ENCODE results near the gene DYNC2H1.

The DYNC2H1 gene

DNA sequence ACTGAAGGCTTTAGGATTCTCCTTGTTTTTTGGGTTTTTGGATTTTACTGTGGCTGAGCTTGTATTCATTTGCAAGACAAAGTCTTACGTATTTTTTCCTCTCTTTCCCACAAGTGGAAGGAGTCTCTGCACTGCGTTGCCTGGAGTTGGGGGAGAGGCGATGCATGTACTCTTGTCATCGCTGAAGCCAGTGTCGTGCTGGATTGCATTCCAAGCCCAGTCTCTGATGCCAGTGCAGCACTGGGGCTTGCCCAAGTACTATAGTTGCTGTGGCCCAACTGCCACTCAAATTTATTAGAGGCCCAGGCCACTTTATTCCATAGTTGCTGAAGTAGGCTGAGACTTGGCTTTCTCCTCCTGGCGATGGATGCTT, 230.2 kb downstream of the DYNC2H1 start:
- no peak overlapping the region for H3K4me3 ChIP-seq (ENCODE audit: low read length)

DNA sequence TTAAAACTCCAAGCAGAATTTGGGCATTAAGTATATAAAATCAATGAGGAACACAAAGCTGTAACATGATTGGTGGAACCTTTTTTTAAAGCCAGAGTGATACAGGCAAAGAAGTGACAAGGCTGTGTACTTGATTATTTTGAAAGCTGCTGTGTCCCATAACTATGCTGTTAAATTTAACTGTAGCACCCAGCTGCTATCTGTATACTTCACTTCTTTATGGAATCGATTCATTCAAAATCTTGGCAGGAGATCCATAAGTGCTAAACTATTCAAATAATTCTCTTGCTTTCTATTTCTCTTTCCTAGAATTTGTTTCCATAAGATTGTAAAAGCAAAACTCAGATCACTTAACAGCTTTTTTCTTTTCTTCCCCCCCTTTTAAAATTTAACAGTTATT, 231.7 kb downstream of the DYNC2H1 start:
- no peak overlapping the region for H3K4me3 ChIP-seq (ENCODE audit: low read length)
- no peak overlapping the region for H3K27ac ChIP-seq (ENCODE audit: low read length)
- no peaks in the 10 kb centered on the region for H3K9me3 ChIP-seq (ENCODE audit: control insufficient read depth, low read depth, low read length)
- no peaks in the 10 kb centered on the region for H3K36me3 ChIP-seq (ENCODE audit: control insufficient read depth, low read depth, low read length)
- no peaks in the 10 kb centered on the region for H3K4me1 ChIP-seq (ENCODE audit: control insufficient read depth, low read depth, low read length)
- H3K9ac ChIP-seq (ENCODE audit: low read length) = no peak overlapping the region
- no peaks in the 10 kb centered on the region for H3K27me3 ChIP-seq (ENCODE audit: control insufficient read depth, insufficient read depth, low read length)

More for the DNA sequence above, 230.2 kb downstream of the DYNC2H1 start:
- Histone ChIP-seq H3K36me3 (ENCODE audit: control insufficient read depth, low read depth, low read length) (no peaks in the 10 kb centered on the region), H3K27me3 (ENCODE audit: control insufficient read depth, insufficient read depth, low read length) (no peaks in the 10 kb centered on the region), H3K27ac (ENCODE audit: low read length) (no peak overlapping the region), H3K9me3 (ENCODE audit: control insufficient read depth, low read depth, low read length) (no peaks in the 10 kb centered on the region), H3K4me1 (ENCODE audit: control insufficient read depth, low read depth, low read length) (peaks cover 6% of the 10 kb centered on the region), H3K9ac (ENCODE audit: low read length) (no peak overlapping the region)

DNA sequence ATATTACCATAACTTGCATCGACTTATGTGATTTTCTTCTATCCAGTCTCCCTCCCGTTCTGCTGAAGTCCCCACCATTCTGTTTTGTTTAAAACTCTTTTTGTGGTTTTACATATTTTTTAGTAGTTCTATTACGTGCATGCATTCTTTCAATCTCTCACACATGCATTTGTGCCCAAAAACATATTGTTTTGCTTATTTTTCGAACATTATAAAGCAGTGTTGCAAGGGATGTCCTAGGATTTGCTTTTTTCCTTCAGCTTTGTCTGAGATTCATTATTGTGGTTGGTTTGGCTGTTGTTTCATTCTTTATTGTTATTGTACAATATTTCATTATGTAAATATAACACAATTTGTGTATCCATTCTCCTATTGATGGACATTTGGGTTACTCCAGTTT, 235.7 kb downstream of the DYNC2H1 start:
- H3K36me3 ChIP-seq (ENCODE audit: control insufficient read depth, low read depth, low read length) = no peaks in the 10 kb centered on the region
- no peaks in the 10 kb centered on the region for H3K9me3 ChIP-seq (ENCODE audit: control insufficient read depth, low read depth, low read length)
- no peak overlapping the region for H3K27ac ChIP-seq (ENCODE audit: low read length)

DNA sequence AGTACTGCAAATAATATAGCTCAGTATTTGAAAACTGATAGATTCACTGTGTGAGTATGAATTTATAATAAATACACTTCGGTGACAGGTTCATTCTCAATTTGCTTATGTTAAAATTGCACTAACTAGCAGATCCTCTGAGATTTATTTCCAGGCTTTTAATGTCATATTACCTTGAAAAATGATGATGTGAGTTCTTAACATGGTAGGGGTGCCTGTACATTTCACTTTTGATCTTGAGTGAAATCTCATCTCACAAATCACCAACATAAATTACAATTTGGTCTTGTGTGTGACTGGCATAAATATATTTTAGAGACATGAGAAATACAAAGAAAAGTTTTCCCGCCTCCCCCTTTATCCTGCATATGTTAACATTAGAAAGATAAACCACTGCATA, 240.4 kb downstream of the DYNC2H1 start:
- no peak overlapping the region for H3K9ac ChIP-seq (ENCODE audit: low read length)
- H3K36me3 ChIP-seq (ENCODE audit: control insufficient read depth, low read depth, low read length) = no peaks in the 10 kb centered on the region
- H3K9me3 ChIP-seq (ENCODE audit: control insufficient read depth, low read depth, low read length) = no peaks in the 10 kb centered on the region
- peaks cover 5% of the 10 kb centered on the region for H3K4me1 ChIP-seq (ENCODE audit: control insufficient read depth, low read depth, low read length)
- no peak overlapping the region for H3K27ac ChIP-seq (ENCODE audit: low read length)
- H3K27me3 ChIP-seq (ENCODE audit: control insufficient read depth, insufficient read depth, low read length) = no peaks in the 10 kb centered on the region
- no peak overlapping the region for H3K4me3 ChIP-seq (ENCODE audit: low read length)

More for the DNA sequence above, 235.7 kb downstream of the DYNC2H1 start:
- peaks cover 5% of the 10 kb centered on the region for H3K4me1 ChIP-seq (ENCODE audit: control insufficient read depth, low read depth, low read length)
- H3K27me3 ChIP-seq (ENCODE audit: control insufficient read depth, insufficient read depth, low read length) = no peaks in the 10 kb centered on the region
- H3K9ac ChIP-seq (ENCODE audit: low read length) = no peak overlapping the region
- H3K4me3 ChIP-seq (ENCODE audit: low read length) = no peak overlapping the region

DNA sequence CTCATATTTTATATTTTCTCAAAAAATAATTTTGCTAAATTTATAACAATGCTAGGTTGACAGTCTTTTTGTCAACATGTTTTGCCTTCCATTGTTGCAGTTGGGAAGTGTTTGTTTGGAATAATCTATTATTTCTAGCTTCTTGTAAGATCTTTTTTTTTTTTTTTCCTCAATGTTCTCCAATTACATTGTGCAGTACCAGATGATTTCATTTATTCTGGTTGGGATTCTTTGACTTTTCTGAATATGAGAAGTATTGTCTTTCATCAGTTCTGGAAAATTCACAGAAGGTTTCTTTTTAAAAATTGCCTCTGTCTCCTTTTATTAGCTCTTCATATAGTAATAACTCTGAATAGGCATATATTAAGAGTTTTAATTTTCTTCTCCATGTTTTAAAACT, 245.4 kb downstream of the DYNC2H1 start:
- Histone ChIP-seq H3K9me3 (ENCODE audit: control insufficient read depth, low read depth, low read length) (no peaks in the 10 kb centered on the region), H3K36me3 (ENCODE audit: control insufficient read depth, low read depth, low read length) (no peaks in the 10 kb centered on the region), H3K9ac (ENCODE audit: low read length) (no peak overlapping the region), H3K4me1 (ENCODE audit: control insufficient read depth, low read depth, low read length) (peaks cover 6% of the 10 kb centered on the region), H3K27ac (ENCODE audit: low read length) (no peak overlapping the region), H3K27me3 (ENCODE audit: control insufficient read depth, insufficient read depth, low read length) (no peaks in the 10 kb centered on the region), H3K4me3 (ENCODE audit: low read length) (no peak overlapping the region)

DNA sequence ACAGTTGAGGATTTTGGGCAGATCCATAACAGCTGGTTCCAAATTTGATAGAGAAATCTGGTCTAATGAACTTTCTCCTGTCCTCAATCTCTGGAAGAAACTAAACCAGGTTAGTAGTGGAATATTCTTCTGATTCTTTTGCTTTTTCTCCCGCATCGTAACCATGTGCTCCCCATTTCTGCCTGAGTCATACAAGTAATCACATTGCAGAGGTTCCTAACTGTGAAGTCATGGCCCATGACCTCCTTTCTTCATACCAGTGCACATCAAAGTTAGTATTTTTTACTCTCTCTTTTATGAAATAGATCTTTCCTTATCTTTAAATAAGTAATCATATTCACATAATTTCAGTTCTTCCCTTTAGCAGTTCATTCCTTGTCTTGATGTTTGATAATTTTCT, 249.0 kb downstream of the DYNC2H1 start:
- Histone ChIP-seq H3K27me3 (ENCODE audit: control insufficient read depth, insufficient read depth, low read length) (no peaks in the 10 kb centered on the region), H3K27ac (ENCODE audit: low read length) (no peak overlapping the region), H3K36me3 (ENCODE audit: control insufficient read depth, low read depth, low read length) (no peaks in the 10 kb centered on the region), H3K9ac (ENCODE audit: low read length) (no peak overlapping the region), H3K9me3 (ENCODE audit: control insufficient read depth, low read depth, low read length) (no peaks in the 10 kb centered on the region), H3K4me3 (ENCODE audit: low read length) (no peak overlapping the region), H3K4me1 (ENCODE audit: control insufficient read depth, low read depth, low read length) (peaks cover 6% of the 10 kb centered on the region)

DNA sequence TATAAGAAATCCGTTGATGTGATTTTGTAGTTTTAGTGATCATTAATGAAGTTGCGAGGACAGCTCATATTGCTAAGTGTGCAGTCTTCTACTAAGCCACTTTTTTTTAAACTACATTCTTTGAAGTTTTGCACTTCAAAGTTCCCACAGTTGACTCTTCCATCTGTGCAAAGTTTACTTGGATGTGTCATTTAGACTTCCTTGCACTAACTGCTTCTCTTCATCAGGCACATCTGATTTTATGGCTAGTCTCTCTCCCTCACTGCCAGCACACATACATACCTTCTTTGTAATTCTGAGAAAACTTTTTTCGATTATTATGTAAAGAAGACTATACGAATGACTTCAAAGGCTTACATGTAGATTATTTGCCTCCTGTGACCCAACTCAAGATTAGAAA, 250.0 kb downstream of the DYNC2H1 start:
- Histone ChIP-seq H3K4me3 (ENCODE audit: low read length) (no peak overlapping the region), H3K27me3 (ENCODE audit: control insufficient read depth, insufficient read depth, low read length) (no peaks in the 10 kb centered on the region), H3K9ac (ENCODE audit: low read length) (no peak overlapping the region), H3K27ac (ENCODE audit: low read length) (no peak overlapping the region), H3K36me3 (ENCODE audit: control insufficient read depth, low read depth, low read length) (no peaks in the 10 kb centered on the region), H3K4me1 (ENCODE audit: control insufficient read depth, low read depth, low read length) (peaks cover 6% of the 10 kb centered on the region), H3K9me3 (ENCODE audit: control insufficient read depth, low read depth, low read length) (no peaks in the 10 kb centered on the region)

DNA sequence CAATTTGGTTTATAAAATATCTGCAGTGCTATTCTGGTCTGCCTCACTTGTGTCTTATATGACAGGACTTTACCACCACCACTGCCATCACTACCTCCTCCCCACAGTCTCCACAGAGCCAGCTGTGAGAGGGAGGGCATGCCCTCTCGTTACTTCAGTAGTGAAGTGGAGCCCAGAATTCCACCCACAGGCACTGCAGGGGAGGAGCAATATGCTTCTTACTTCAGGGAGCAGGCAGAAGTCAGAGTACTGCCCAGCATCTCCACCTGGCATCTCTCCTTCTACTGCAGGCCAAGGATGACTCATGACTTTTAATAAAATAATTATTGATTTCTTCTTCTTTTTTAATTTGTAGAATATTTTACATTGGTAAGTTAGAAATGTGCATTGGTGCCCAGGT, 255.5 kb downstream of the DYNC2H1 start:
- Histone ChIP-seq H3K4me1 (ENCODE audit: control insufficient read depth, low read depth, low read length) (no peaks in the 10 kb centered on the region), H3K27me3 (ENCODE audit: control insufficient read depth, insufficient read depth, low read length) (no peaks in the 10 kb centered on the region), H3K4me3 (ENCODE audit: low read length) (no peak overlapping the region), H3K27ac (ENCODE audit: low read length) (no peak overlapping the region), H3K36me3 (ENCODE audit: control insufficient read depth, low read depth, low read length) (no peaks in the 10 kb centered on the region), H3K9ac (ENCODE audit: low read length) (no peak overlapping the region), H3K9me3 (ENCODE audit: control insufficient read depth, low read depth, low read length) (no peaks in the 10 kb centered on the region)

DNA sequence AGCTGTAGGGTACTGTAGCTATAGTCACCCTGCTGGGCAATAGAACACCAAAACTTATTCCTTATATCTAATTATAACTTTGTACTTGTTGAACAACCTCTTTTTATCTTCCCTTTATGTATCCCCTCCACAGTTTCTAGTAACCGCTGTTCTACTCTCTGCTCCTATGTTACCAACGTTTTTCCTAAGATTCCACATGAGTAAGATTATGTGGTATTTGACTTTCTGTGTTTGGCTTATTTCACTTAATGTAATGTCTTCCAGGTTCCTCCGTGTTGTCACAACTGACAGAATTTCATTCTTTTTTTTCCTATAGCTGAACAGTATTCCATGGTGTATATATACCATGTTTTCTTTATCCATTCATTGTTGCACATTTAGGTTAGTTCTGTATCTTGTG, 258.4 kb downstream of the DYNC2H1 start:
- Histone ChIP-seq H3K4me1 (ENCODE audit: control insufficient read depth, low read depth, low read length) (no peaks in the 10 kb centered on the region), H3K27me3 (ENCODE audit: control insufficient read depth, insufficient read depth, low read length) (no peaks in the 10 kb centered on the region), H3K36me3 (ENCODE audit: control insufficient read depth, low read depth, low read length) (no peaks in the 10 kb centered on the region), H3K27ac (ENCODE audit: low read length) (no peak overlapping the region), H3K4me3 (ENCODE audit: low read length) (no peak overlapping the region), H3K9me3 (ENCODE audit: control insufficient read depth, low read depth, low read length) (no peaks in the 10 kb centered on the region), H3K9ac (ENCODE audit: low read length) (no peak overlapping the region)

DNA sequence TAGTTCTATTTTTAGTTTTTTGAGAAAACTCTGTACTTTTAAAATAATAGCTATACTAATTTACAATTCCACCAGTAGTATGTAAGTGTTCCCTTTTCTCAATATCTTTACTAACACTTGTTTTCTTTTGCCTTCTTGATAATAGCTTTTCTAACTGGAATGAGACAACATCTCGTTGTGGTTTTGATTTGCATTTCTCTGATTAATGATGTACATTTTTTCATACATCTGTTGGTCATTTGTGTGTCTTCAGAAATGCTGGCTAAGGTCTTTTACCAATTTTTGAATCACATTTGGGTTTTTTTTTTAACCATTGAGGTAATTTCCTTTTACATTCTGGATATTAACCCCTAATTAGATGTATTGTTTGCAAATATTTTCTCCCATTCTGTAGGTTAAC, 258.9 kb downstream of the DYNC2H1 start:
- no peaks in the 10 kb centered on the region for H3K9me3 ChIP-seq (ENCODE audit: control insufficient read depth, low read depth, low read length)
- no peak overlapping the region for H3K27ac ChIP-seq (ENCODE audit: low read length)
- no peak overlapping the region for H3K9ac ChIP-seq (ENCODE audit: low read length)

DNA sequence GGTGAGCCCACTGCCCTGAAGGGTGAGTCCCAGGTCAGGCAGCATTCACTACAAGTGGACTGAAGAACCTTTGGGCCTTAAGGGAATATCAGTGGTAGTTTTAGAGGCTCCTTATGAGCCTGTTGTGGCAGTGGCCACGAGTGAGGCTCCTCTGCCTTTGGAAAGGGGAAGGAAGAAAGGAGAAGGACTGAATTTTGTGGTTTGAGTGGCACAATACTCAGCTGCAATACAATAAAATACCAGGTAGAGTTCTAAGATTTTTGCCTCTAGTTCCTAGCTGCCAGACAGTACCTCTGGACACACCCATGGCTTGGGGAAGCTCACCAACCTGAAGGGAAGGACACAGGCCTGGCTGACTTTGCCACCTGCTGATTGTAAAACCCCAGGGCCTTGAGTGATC, 260.9 kb downstream of the DYNC2H1 start:
- Histone ChIP-seq H3K36me3 (ENCODE audit: control insufficient read depth, low read depth, low read length) (no peaks in the 10 kb centered on the region), H3K27ac (ENCODE audit: low read length) (no peak overlapping the region), H3K4me3 (ENCODE audit: low read length) (no peak overlapping the region), H3K27me3 (ENCODE audit: control insufficient read depth, insufficient read depth, low read length) (no peaks in the 10 kb centered on the region), H3K4me1 (ENCODE audit: control insufficient read depth, low read depth, low read length) (no peaks in the 10 kb centered on the region), H3K9ac (ENCODE audit: low read length) (no peak overlapping the region), H3K9me3 (ENCODE audit: control insufficient read depth, low read depth, low read length) (peaks cover 9% of the 10 kb centered on the region)

More for the DNA sequence above, 258.9 kb downstream of the DYNC2H1 start:
- no peaks in the 10 kb centered on the region for H3K27me3 ChIP-seq (ENCODE audit: control insufficient read depth, insufficient read depth, low read length)
- no peaks in the 10 kb centered on the region for H3K36me3 ChIP-seq (ENCODE audit: control insufficient read depth, low read depth, low read length)
- H3K4me1 ChIP-seq (ENCODE audit: control insufficient read depth, low read depth, low read length) = no peaks in the 10 kb centered on the region
- no peak overlapping the region for H3K4me3 ChIP-seq (ENCODE audit: low read length)

DNA sequence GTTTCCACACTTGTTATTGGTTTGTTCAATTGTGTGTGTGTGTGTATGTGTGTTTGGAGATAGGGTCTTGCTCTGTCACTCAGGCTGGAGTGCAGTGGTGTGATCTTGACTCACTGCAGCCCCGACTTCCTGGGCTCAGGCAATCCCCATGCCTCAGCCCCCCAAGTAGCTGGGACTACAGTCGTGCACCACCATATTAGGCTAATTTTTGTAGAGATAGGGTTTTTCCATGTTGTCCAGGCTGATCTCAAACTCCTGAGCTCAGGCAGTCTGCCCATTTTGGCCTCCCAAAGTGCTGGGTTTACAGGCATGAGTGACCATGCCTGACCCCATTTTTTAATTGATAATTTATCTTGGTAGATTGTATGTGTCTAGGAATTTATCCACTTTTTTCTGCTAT, 263.7 kb downstream of the DYNC2H1 start:
- Histone ChIP-seq H3K36me3 (ENCODE audit: control insufficient read depth, low read depth, low read length) (no peaks in the 10 kb centered on the region), H3K27ac (ENCODE audit: low read length) (no peak overlapping the region), H3K4me3 (ENCODE audit: low read length) (no peak overlapping the region), H3K27me3 (ENCODE audit: control insufficient read depth, insufficient read depth, low read length) (no peaks in the 10 kb centered on the region), H3K4me1 (ENCODE audit: control insufficient read depth, low read depth, low read length) (no peaks in the 10 kb centered on the region), H3K9me3 (ENCODE audit: control insufficient read depth, low read depth, low read length) (peaks cover 12% of the 10 kb centered on the region), H3K9ac (ENCODE audit: low read length) (no peak overlapping the region)
